DMS53 treated with DMSO at 0.1 percent for 48 hours (cell line): ENCODE measurements around the gene OGA.
"Not testable (repeated sequence)": the region's sequence is repeated elsewhere in the genome, so short reads cannot be mapped to it uniquely, and the experiment has no call there.

Source experiments
- DNase-seq: peaks from one replicate; lab custom pipeline; 2025; ENCODE audit not compliant: unreplicated experiment; lab: John Stamatoyannopoulos, UW

OGA gene

GRCh38 chr10:101807158-101807557 lies 11.1 kb downstream of the OGA start:
- no peak for DNase-seq

GRCh38 chr10:101803511-101803910 lies 14.7 kb downstream of the OGA start:
- no peak for DNase-seq

- no peak for DNase-seq
Observed at GRCh38 chr10:101797403-101798059, 20.7 kb downstream of the OGA start.

- DNase-seq, result no peak
Observed at GRCh38 chr10:101793526-101793925, 24.7 kb downstream of the OGA start.

- no peak for DNase-seq
Observed at GRCh38 chr10:101789686-101790085, 28.6 kb downstream of the OGA start.

GRCh38 chr10:101789231-101789630 lies 29.0 kb downstream of the OGA start:
- DNase-seq, result not testable (repeated sequence)

- DNase-seq, result no peak
Observed at GRCh38 chr10:101785801-101786200, 32.4 kb downstream of the OGA start.

GRCh38 chr10:101784558-101784957 lies 33.7 kb downstream of the OGA start:
- no peak for DNase-seq

- DNase-seq, result no peak
Observed at GRCh38 chr10:101783736-101784118, 34.5 kb downstream of the OGA start.

- peak; percentile 52 for DNase-seq
Observed at GRCh38 chr10:101782811-101783735, 35.2 kb downstream of the OGA start, which contains the start of gene NPM3. Gene NPM3 (minus strand): TSS chr10:101783446. CDS start chr10:101783390, 56 bp downstream.

GRCh38 chr10:101781984-101782810 lies 36.0 kb downstream of the OGA start:
- no peak for DNase-seq

- DNase-seq, result no peak
Observed at GRCh38 chr10:101781655-101781983, 36.6 kb downstream of the OGA start.

GRCh38 chr10:101780818-101781654 lies 37.2 kb downstream of the OGA start:
- peak; percentile 54 for DNase-seq

- peak; percentile 18 for DNase-seq
Observed at GRCh38 chr10:101780187-101780817, 37.9 kb downstream of the OGA start.

GRCh38 chr10:101779544-101780186 lies 38.6 kb downstream of the OGA start:
- peak; percentile 82 for DNase-seq

- DNase-seq, result peak; percentile 27
Observed at GRCh38 chr10:101778781-101779543, 39.3 kb downstream of the OGA start.

GRCh38 chr10:101778151-101778780 lies 40.0 kb downstream of the OGA start:
- DNase-seq, result no peak

GRCh38 chr10:101777619-101778145 lies 40.6 kb downstream of the OGA start:
- peak; percentile 28 for DNase-seq
